SHP77 (cell line): Measurements from ENCODE around the gene DAAM1.

Experiments used
- DNase-seq, 2 experiments: peaks; one replicate each; lab custom pipeline; 2025; lab: John Stamatoyannopoulos, UW

Gene DAAM1

DNA sequence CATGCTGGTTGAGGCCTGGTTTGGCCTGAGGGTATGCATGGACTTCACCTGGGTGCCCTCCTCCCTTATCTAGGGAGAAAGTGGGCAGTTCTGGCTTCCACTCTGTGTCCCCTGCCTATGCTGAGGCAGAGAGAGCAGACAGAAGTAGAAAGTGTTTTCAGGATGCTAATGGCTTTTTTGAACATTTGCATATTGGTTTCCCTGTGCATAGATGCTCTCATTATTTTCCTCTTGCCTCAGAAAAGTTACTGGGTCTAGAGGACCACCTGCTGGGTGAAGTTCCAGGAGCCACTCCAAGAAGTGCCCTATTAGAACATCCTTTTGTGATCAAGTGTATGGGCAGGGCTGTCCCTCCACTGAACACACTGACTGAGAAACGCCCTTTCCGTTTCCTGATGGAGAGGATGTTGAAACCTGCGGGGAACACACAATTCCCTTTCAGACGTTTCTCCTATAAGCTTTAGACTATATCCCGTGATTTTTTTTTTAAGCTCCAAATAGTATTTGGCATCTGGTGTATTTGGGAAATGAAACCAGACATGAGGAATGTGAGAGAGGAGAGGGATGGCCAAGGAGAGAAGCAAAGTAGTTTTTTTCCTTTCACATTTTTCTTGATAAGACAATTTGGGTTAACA lies 66.6 kb downstream of the DAAM1 start:
- DNase-seq: no peak

DNA sequence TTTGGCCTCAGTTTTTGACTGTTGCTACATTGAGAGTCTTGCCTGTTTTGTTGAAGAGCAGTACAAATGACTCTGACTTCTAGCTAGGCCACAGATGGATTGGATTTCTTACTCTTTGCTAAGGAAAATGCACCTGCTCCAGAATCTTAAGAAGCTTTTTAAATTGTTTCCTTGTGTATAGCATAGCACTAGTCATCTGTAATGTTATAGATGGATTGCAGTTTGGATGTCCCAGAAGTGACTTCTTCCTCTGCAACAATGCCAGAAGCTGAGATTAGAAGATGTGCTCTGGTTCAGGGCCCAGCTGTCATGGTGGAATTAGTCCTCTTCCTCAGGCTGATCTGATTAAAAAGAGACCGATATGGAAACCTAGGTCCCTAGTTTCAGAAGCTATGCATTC lies 67.9 kb downstream of the DAAM1 start:
- DNase-seq: no peak

DNA sequence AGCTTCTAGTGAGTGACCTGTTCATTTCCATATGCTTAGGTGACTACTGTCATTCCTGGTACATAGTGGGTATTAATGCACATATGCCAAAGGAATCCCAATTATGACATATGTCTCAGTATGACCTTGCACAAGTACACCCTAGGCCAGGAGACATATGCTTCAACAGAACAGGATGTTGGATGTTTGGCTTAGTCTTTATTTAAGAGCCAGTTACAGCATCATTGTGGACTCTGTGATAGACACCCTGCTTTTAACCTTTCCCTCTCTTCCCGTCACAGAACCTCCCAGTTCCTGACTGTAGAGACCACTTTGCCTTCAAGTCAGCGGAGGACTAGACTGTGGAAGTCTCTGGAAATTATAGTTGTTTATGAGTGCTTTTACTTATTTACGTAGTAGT lies 72.9 kb downstream of the DAAM1 start:
- no peak for DNase-seq

DNA sequence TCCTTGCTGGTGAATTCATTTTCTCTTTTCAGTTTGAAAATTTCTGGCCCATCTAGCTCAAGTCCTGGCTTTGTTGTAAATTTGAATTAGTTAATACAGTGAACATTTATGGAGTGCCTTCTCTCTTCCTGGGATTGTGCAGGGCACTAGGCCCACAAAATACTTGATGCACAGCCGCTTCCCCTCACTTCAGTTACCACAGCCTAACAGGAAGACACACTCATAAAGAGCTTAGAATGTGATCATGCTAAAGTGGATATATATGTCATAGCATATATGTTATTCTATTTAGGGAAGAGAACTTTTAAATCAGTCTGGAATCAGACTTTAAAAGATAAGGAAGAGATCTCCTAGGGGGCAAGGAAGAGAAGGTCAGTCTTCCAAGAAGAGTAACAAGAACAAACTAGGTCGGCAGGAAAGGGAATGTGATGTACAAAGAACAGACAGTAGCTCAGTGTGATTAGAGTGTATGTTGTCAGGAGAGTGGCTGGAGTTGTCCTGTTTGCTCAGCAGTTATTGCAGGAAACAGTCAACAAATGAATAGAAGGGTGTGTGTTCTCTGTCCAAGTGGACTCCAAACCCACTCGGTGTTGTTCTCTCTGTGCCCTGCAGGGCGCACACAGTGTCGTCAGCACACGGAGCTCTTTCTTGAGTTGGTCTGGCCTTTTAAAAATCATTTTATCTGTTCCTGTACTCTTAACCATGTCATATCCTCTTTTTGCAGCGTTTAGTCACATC lies 74.4 kb downstream of the DAAM1 start:
- DNase-seq: peak; percentile 6 to 43

DNA sequence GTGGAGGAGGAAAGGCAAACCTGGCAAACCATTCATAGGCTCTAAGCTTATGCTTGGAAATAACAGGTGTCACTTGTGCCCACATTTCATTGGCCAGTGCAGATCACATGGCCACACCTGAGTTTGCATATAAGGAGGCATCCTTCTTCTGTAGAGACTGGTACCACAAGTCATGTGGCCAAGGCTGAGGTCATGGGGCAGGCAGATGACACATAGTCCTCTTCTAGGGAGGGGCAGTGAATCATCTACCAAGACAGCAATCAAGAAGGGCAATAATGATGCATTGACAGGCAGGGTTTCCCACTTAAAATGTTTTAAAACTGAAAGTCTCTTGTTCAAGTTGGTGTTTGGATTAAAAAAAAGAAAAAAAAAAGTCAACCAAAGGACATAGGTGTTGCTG lies 77.3 kb downstream of the DAAM1 start:
- DNase-seq: no peak

DNA sequence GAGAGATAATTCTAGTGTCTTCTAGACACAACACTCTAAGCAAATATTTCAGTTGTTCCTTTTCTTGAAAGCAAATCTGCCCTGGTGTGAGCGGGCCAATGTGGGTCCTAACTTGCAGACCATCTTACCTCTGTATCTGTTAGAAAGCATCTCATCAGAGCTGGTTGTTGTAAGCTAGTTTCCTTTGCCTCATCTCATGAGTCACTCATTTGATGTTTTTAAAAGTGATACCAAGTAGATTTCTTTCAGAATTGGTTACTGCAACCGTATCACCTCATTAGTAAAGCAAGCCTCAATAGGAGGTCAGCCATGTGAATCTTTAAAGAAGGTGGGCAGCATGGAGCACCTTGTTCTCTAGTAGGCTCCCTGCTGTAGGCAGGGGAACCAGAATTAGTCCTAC lies 78.6 kb downstream of the DAAM1 start:
- DNase-seq: no peak

DNA sequence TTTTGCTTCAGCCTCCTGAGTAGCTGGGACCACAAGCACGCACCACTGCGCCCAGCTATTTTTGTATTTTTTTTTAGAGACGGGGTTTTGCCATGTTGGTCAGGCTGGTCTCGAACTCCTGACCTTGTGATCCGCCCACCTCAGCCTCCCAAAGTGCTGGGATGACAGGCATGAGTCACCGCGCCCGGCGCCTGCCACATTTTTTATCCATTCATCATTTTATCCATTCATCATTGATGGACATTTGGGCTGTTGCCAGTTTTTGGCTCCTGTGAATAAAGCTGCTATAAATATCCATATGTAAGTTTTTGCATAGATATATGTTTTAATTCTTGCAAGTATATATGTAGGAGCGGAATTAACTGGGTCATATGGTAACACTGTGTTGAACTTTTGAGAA lies 79.5 kb downstream of the DAAM1 start:
- DNase-seq: no peak

DNA sequence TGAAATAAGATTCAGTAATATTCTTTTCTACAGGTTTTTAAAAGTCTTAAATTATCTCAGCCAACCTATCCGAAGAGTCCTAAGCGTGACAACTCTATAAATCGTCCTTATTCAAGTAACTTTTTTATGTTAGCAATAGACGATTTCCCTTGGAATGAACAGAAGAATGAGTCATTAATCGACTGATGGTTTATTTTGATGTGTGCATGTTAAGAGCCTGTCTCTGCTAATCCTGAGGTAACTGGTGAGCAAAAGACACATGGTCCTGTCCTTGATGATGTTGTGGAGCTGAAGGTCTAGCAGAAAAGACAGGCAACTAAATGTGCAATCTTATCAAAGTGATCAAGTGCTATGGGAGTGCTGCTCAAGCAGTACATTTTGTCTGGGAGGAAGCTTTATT lies 80.4 kb downstream of the DAAM1 start:
- DNase-seq: no peak

DNA sequence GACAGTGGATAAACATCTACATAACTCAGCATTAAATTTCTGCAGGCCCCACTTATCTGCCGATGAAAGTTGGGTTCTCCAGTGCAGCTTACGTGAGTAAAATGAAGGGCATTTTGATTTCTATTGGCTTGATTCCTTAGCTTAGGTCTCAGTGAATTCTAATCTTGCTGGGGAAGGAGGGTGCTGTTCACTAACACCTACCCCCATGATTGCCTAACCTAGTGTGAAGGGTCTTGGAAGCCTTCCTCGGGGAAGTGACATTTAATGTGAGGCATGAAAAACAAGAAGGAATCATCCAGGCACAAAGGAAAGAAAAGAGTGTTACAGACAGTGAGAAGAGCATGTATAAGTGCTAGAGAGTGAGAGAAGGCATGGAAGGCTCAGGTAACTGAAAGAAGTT lies 81.0 kb downstream of the DAAM1 start:
- DNase-seq: no peak

DNA sequence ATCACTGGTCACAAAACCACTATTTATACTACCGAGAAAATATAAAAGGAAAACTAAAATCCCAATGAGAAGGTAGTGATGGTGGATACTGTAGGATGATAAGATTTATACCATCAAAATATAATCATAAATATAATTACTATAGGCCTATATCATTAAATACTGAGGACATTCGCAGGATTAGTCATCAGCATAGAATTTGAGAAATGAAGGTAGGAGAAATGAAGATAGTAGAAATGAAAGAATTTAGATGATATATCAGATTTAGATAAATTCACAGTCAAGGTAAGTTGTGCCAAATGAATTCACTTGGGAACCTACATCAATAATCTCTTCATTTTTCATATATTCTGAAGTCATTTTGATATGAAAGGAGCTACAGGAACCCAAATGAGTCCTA lies 82.8 kb downstream of the DAAM1 start:
- DNase-seq: no peak

DNA sequence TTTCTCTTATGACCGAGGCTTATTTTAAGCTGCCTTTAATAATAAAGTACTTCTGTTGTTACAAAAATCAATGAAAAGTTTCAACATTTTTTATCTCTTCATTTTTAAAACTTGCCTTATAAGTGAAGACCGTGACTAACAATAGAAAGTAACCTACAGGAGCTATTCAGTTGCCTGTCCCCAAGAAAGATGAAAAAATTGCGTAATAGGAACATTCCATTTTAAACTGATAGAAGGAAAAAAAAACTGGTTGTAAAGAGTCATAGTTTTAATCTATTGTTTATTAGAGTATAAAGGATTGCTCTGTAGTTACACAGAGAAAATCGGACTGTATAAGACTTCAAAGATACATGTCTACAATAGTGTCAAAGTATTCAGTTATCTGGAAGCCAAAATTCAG lies 83.3 kb downstream of the DAAM1 start:
- DNase-seq: no peak

DNA sequence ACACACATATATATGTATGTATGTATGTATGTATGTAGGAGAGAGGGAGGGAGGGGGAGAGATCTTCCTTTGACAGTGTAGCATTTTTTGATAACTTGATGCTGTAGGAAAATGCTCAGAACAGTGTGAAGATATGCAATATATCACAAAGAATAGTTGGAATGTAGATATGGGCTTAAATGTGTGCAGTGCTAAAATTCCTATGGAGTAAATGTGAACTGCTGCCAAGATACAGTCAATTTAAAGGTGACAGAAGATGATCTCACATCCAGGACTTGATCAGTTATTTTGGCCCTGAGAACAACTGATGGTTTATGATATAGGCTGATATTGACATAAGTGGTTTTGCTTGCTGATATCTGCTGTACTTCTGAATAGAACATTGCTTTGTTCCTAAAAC lies 84.2 kb downstream of the DAAM1 start:
- no peak for DNase-seq

DNA sequence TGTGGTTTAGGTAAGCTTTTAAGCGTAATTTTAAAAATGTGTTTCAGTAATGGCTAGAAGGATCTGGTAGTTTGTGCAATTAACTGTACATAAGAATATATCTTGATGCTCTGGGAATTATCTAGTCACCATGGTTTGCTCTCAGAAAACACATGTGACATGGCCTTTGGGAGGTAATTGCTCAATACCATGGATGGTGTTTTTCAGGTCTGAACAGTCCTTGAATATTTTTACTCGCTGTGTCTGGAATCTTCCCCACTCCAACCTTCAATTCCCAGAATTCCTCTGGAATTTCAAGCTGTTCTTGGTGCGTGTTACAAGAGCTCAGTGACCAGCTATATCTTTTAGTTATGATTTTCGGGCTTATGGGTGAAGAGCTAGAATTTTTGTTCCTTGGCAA lies 85.3 kb downstream of the DAAM1 start:
- no peak for DNase-seq

DNA sequence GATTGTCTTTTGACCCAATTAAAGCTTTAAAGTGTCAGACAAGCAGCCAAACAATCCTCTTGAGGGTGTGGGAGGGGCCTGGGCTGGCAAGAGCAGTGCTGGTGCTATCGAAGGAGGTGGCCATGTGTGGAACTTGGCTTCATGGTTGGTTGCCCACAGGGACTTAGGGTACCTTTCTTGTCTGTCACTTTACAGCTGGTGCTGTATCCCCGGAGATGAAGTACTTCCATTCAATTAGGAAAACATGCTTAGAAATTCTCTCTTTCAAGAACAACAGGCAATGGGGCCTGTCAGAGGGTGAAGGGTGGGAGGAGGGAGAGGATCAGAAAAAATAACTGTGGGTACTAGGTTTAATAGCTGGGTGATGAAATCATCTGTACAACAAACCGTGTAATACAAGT lies 86.5 kb downstream of the DAAM1 start:
- DNase-seq: no peak

DNA sequence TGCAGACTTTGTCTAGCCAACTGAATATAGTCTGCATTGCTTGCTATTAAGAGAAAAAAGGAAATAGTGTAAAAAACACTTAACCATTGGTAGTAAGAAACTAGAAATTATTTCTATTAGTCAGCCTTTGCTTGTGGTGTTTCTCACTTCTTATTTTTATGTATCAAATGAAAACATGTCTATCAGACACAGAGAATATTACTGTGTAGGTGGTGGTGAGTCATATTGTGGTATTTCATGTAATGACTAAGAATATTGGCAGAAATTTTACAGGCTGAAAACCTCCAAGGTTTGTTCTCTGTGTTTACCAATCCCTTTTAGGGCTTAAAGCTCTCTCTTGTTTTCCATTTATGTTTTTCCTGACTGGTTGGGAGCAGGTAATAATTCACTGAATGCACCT lies 87.2 kb downstream of the DAAM1 start:
- DNase-seq: no peak

DNA sequence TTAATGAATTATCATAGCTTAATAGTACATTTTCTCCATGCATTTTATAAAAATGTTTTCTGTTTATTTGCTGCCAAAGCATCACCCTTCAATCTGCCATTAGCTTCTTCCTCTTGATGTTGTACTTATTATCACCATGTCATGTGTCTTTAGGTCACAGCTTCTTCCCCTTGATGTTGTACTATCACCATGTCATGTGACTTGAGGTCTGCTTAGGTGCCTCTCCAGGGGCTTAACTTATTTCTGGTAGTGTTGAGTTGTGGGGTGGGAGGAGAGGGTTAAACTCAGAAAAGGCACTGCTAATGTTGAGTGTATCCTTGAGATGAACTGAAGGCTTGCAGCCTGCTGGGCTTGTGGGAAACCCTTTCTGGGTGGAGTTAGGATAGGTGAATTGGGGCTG lies 87.8 kb downstream of the DAAM1 start:
- DNase-seq: no peak

DNA sequence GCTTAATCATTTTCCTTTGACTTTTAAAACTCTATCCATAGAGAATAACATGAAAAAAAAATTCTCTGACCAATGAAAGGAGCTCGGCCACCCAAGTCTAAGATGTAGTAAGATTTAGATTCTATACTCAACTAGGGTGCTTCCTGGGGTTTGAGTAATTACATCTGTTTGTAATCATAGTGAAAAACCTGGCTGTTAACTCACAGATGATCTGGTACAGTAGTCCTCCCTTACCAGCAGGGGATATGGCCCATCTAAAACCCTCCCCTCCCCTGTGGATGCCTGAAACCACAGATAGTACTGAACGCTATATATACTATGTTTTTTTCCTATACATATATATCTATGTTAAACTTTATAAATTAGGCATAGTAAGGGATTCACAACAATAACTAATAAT lies 89.2 kb downstream of the DAAM1 start:
- no peak for DNase-seq

DNA sequence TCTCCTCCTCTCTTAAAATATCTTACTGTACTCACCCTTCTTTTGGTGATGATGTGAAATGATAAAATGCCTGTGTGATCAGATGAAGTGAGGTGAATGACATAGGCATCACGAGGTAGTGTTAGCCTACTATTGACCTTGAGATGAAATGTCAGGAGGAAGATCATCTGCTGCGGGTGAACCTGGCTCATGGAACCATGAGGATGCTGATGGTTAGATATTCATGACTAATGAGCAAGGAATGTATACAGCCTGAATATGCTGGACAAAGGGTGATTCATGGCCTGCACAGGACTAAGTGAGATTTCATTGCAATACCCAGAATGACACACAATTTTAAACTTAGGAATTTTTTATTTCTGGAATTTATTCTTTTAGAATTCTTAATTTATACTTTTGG lies 89.6 kb downstream of the DAAM1 start:
- no peak for DNase-seq

DNA sequence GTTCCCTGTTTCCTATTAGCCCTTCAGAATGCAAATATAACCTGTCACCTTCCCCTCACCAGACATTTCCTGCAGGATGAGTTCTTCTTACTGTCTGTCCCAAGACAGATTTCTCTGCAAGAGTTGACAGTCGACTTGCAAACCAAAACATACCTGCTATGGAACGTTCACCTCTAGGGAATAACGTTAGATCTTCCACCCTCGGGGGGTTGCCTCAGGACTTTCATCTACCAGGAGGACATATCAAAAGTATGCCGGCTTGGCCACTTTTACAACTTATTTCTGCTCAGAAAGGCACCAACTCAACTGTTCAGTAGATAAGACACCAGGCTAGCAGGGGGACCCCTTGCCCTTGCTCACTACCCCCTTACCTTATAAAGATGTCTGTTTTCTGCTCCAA lies 92.5 kb downstream of the DAAM1 start:
- DNase-seq: no peak

DNA sequence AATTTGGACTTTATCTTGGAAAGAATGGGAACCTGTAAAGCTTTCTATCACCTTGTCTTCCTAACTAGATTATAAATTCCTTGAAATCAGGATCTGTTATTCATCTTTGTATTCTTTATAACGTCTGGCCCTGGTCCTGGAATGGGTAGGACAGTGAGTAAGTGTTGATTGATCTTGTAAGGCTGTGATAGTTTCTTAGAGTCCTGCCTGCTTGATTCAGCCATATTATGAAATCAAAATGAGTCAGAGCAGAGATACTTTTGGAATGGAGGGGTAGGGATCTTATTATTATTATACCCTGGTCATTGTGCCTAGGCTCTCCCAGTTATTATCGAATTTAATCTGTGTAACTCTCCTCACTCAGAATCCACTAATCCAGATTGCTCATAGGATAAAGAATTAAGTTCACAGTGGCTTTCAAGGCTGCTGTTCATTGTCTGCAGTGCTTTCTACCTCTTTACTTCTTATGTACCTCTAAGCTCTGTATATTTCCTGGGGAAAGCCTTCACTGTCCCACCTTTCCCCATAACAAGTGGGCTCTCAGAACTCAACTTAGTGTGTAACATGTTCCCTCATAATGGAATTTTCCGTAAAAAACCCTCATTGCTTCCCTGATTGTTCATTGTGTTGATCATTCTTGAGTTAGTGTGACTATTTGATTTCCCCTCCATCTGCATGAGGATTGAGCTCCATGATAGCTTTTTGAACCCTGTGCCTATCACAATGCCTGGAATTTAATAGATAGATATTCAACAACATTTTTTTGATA lies 93.3 kb downstream of the DAAM1 start:
- no peak for DNase-seq

DNA sequence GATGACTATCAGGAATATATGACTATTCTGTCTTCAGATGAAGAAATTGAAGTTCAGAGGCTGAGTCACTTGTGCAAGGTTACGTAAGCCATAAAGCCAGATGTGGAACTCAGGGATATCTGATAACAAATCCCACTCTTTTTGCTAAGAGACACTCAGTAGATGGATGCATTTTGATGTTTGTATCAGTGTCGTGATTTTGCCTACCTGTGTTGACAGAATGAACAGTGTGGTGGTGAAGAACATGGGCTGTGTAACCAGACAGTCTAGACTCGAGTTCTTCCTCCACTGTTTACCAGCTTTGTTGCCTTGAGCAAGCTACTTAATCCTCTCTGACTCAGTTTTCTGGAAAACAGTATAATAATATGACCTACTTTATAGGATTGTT lies 93.9 kb downstream of the DAAM1 start:
- no peak for DNase-seq

DNA sequence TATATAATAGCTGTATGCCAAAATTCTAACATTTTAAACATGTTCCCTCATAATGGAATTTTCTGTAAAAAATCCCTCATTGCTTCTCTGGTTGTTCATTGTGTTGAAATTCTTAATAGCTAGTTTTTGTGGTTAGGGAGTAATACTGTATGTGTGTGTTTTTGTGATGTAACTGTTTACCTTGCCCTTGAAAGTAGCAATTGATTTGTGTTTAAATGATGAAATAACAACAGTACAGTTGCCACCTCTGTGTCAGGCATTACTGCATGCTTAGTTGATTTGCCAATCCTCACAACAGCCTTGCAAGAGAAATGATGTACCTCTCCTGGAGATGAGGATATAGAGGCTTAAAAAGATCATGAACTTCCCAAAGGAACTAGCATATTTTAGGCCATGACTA lies 94.9 kb downstream of the DAAM1 start:
- no peak for DNase-seq

DNA sequence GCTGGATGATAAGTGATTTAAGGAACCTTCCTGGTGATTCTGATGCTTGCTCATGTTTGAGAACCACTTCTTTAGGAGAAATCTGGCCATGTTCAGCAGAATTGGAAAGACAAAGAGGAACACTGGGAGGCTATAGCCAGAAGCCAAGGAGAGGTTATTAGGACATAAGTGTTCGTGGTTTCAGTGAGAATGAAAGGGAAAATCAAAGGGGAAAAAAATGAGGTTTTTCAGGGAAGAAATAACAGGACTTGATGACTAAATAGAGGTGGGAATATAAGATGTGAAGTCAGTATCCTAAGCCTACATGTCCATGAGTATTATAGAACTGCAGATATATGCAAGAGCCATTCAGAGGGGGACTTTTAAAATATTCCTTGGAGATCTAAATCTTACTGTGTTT lies 95.6 kb downstream of the DAAM1 start:
- DNase-seq: no peak
